Neural progenitor cell (in vitro differentiated cells): ENCODE measurements around the gene CCT6A. TPM values are rescaled to one million over a fixed set of nuclear protein-coding genes. Genes with fewer than 3 reads are reported as not detected.
"Not testable (repeated sequence)": the region's sequence is repeated elsewhere in the genome, so short reads cannot be mapped to it uniquely, and the experiment has no call there.

Experiments used
- DNase-seq: peaks from one replicate; pipeline ENCODE4 v3.0.0-alpha.2; 2016; ENCODE audit warnings: low spot score
- H2AFZ ChIP-seq: fragments of 200-600 bp; sonication (generic); replicated peaks from 2 replicates; pipeline ENCODE4 v1.6.1; 2016; ENCODE audit warnings: antibody characterized with exemption
- H3F3A ChIP-seq: fragments of 200-600 bp; sonication (generic); 2 replicates; pipeline ENCODE4 v1.6.1; 2016; ENCODE audit warnings: antibody characterized with exemption, low read depth
- H3K27ac ChIP-seq: fragments of 200-600 bp; sonication (generic); 2 replicates; pipeline ENCODE4 v1.5.1; 2016; ENCODE audit warnings: mild to moderate bottlenecking
- H3K27me3 ChIP-seq: fragments of 200-600 bp; sonication (generic); 2 replicates; pipeline ENCODE4 v1.6.1; 2016; ENCODE audit warnings: mild to moderate bottlenecking, moderate library complexity
- H3K36me3 ChIP-seq: fragments of 200-600 bp; sonication (generic); 2 replicates; pipeline ENCODE4 v1.5.1; 2016
- H3K4me1 ChIP-seq: fragments of 200-600 bp; sonication (generic); 2 replicates; pipeline ENCODE4 v1.6.1; 2016; ENCODE audit warnings: mixed run types
- H3K4me2 ChIP-seq: fragments of 200-600 bp; sonication (generic); 2 replicates; pipeline ENCODE4 v1.6.1; 2016
- H3K4me3 ChIP-seq: fragments of 200-600 bp; sonication (generic); 2 replicates; pipeline ENCODE4 v1.5.1; 2016
- H3K79me2 ChIP-seq: fragments of 200-600 bp; sonication (generic); 2 replicates; pipeline ENCODE4 v1.6.1; 2016; ENCODE audit warnings: low read depth
- H3K9ac ChIP-seq: fragments of 200-600 bp; sonication (generic); 2 replicates; pipeline ENCODE4 v1.6.1; 2016
- H3K9me3 ChIP-seq: fragments of 200-600 bp; sonication (generic); 2 replicates; pipeline ENCODE4 v1.5.1; 2016; ENCODE audit warnings: low read depth
- H4K20me1 ChIP-seq: fragments of 200-600 bp; sonication (generic); 2 replicates; pipeline ENCODE4 v1.6.1; 2016; ENCODE audit warnings: low read depth
- H3K27ac Mint-ChIP-seq: 3 replicates; pipeline ENCODE4 v1.8.0; 2021; ENCODE audit warnings: mixed read lengths
- H3K27me3 Mint-ChIP-seq: 2 replicates; pipeline ENCODE4 v1.8.0; 2022; ENCODE audit warnings: low read depth, mild to moderate bottlenecking, inconsistent platforms, moderate library complexity, mixed read lengths; ENCODE audit not compliant: insufficient read depth
- H3K36me3 Mint-ChIP-seq: 3 replicates; pipeline ENCODE4 v1.8.0; 2021; ENCODE audit warnings: mixed read lengths
- H3K4me1 Mint-ChIP-seq: 3 replicates; pipeline ENCODE4 v1.8.0; 2021; ENCODE audit warnings: mixed read lengths
- H3K4me3 Mint-ChIP-seq: 3 replicates; pipeline ENCODE4 v1.8.0; 2021; ENCODE audit warnings: mild to moderate bottlenecking, moderate library complexity, mixed read lengths
- H3K9me3 Mint-ChIP-seq: 3 replicates; pipeline ENCODE4 v1.8.0; 2020; ENCODE audit warnings: mixed read lengths
- CTCF ChIP-seq: fragments of 200-600 bp; sonication (generic); IDR thresholded peaks from 2 replicates; pipeline ENCODE4 v1.5.1; 2017; ENCODE audit warnings: antibody characterized with exemption, mild to moderate bottlenecking
- EZH2 ChIP-seq: fragments of 200-600 bp; sonication (generic); IDR thresholded peaks from 2 replicates; pipeline ENCODE4 v1.6.1; 2017; ENCODE audit warnings: antibody characterized with exemption, mild to moderate bottlenecking, moderate library complexity
- EZH2phosphoT487 ChIP-seq: fragments of 200-600 bp; sonication (generic); IDR thresholded peaks from 2 replicates; pipeline ENCODE4 v1.6.1; 2017; ENCODE audit warnings: antibody characterized with exemption
- total RNA-seq: library from RNA; depleted of rRNA; stranded (reverse); fragments of >200 nt; gene quantifications from 2 replicates; pipeline ENCODE4 v1.2.3, GENCODE V29; 2015; ENCODE audit warnings: low replicate concordance

The CCT6A gene
- total RNA-seq, 1 donor from 2014 or later, result 349 TPM

- Mint-ChIP-seq H3K4me3 (no peak overlapping the region), H3K27ac (no peak overlapping the region), H3K9me3 (no peaks in the 10 kb centered on the region), H3K4me1 (peaks cover 3% of the 10 kb centered on the region), H3K27me3 (peaks cover 2% of the 10 kb centered on the region), H3K36me3 (peaks cover 10% of the 10 kb centered on the region)
- Histone ChIP-seq H3K79me2 (no peaks in the 10 kb centered on the region), H2AFZ (no peak overlapping the region), H3K27ac (no peak overlapping the region), H4K20me1 (no peaks in the 10 kb centered on the region), H3K4me2 (no peak overlapping the region), H3K9ac (no peak overlapping the region), H3K4me1 (no peaks in the 10 kb centered on the region), H3K9me3 (no peaks in the 10 kb centered on the region), H3K36me3 (no peaks in the 10 kb centered on the region), H3K4me3 (no peak overlapping the region), H3F3A (peaks cover 9% of the 10 kb centered on the region), H3K27me3 (no peaks in the 10 kb centered on the region)
- TF ChIP-seq EZH2 (no peak), EZH2phosphoT487 (no peak)
- DNase-seq, result no peak
These were observed 26.6 kb downstream of the CCT6A start for GRCh38 chr7:56078196-56078595.

- H3F3A ChIP-seq, result no peaks in the 10 kb centered on the region
- H3K9me3 ChIP-seq, result no peaks in the 10 kb centered on the region
- Mint-ChIP-seq H3K9me3 (no peaks in the 10 kb centered on the region), H3K4me1 (no peaks in the 10 kb centered on the region), H3K27me3 (peaks cover 2% of the 10 kb centered on the region), H3K36me3 (peaks cover 10% of the 10 kb centered on the region), H3K27ac (no peak overlapping the region), H3K4me3 (no peak overlapping the region)
- no peaks in the 10 kb centered on the region for H3K4me1 ChIP-seq
- no peaks in the 10 kb centered on the region for H3K36me3 ChIP-seq
- no peak overlapping the region for H2AFZ ChIP-seq
- no peak overlapping the region for H3K4me2 ChIP-seq
- no peak overlapping the region for H3K9ac ChIP-seq
- H3K79me2 ChIP-seq, result no peaks in the 10 kb centered on the region
- H4K20me1 ChIP-seq, result no peaks in the 10 kb centered on the region
- no peaks in the 10 kb centered on the region for H3K27me3 ChIP-seq
- H3K4me3 ChIP-seq, result no peak overlapping the region
- DNase-seq, result no peak
- TF ChIP-seq CTCF (peak; percentile 7), EZH2 (no peak), EZH2phosphoT487 (no peak)
- no peak overlapping the region for H3K27ac ChIP-seq
These were observed 28.1 kb downstream of the CCT6A start for GRCh38 chr7:56079450-56080185.

GRCh38 chr7:56080726-56081435 is 29.3 kb downstream of the CCT6A start:
- not testable (repeated sequence) for H3K27me3 Mint-ChIP-seq, H3K4me3 Mint-ChIP-seq, H3K4me1 ChIP-seq, H2AFZ ChIP-seq, H4K20me1 ChIP-seq, H3K4me3 ChIP-seq, H3K27ac Mint-ChIP-seq, DNase-seq, H3K79me2 ChIP-seq, H3K4me1 Mint-ChIP-seq, H3K4me2 ChIP-seq, H3K9me3 ChIP-seq, H3F3A ChIP-seq, H3K27me3 ChIP-seq, H3K9ac ChIP-seq, H3K9me3 Mint-ChIP-seq, H3K27ac ChIP-seq, H3K36me3 ChIP-seq
- peaks cover 10% of the 10 kb centered on the region for H3K36me3 Mint-ChIP-seq

GRCh38 chr7:56081626-56082340 is 30.2 kb downstream of the CCT6A start:
- Histone ChIP-seq H3K9ac (no peak overlapping the region), H3K4me2 (no peak overlapping the region), H3K4me3 (no peak overlapping the region), H3K36me3 (no peaks in the 10 kb centered on the region), H3K79me2 (no peaks in the 10 kb centered on the region), H2AFZ (no peak overlapping the region), H3K27ac (no peak overlapping the region), H3K27me3 (no peaks in the 10 kb centered on the region), H3K9me3 (no peaks in the 10 kb centered on the region), H3F3A (no peaks in the 10 kb centered on the region), H4K20me1 (no peaks in the 10 kb centered on the region), H3K4me1 (no peaks in the 10 kb centered on the region)
- Mint-ChIP-seq H3K36me3 (peaks cover 9% of the 10 kb centered on the region), H3K27ac (no peak overlapping the region), H3K27me3 (peaks cover 4% of the 10 kb centered on the region), H3K4me1 (no peaks in the 10 kb centered on the region), H3K4me3 (no peak overlapping the region), H3K9me3 (no peaks in the 10 kb centered on the region)
- TF ChIP-seq EZH2, result no peak
- TF ChIP-seq CTCF, result no peak
- no peak for TF ChIP-seq EZH2phosphoT487
- DNase-seq, result no peak
